ENCODE data around the gene ZNF70.
"Not testable (repeated sequence)": the region's sequence is repeated elsewhere in the genome, so short reads cannot be mapped to it uniquely, and the experiment has no call there.

ZNF70 gene

DNA sequence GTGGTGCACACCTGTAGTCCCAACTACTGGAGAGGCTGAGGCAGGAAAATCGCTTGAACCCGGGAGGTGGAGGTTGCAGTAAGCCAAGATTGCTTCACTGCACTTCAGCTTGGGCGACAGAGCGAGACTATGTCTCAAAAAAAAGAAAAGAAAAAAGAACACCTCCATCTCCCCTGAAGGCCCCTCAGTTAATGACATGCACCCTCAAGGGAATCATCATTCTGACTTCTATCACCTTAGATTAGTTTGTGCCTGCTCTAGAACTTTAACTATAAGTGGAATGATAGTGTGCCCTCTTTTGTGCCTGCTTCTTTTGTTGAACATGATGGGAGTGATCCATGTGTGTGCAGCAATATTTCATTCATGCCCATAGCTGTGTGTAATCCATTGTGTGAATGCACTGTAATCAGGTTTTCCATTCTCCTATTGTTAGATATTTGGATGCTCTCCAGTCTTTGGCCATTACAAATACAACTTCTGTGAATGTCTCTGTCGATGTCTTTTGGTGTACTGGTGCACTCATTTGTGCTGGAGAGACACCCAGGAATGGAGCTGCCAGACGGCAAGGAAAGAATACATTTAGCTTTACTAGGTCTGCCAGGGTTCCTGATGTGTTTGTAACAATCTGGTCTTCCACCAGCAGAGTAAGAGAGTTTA lies 4.2 kb upstream of the ZNF70 start:
- DNase-seq: no peak

GRCh38 chr22:23754220-23754919 lies 3.5 kb upstream of the ZNF70 start, which contains the start of gene VPREB3:
TSS of gene VPREB3 (minus strand) at chr22:23754425. CDS start at chr22:23754363, 62 bp downstream.
- DNase-seq: no peak

- no peak for DNase-seq
These were observed 2.5 kb upstream of the ZNF70 start for GRCh38 chr22:23753385-23753784.

DNA sequence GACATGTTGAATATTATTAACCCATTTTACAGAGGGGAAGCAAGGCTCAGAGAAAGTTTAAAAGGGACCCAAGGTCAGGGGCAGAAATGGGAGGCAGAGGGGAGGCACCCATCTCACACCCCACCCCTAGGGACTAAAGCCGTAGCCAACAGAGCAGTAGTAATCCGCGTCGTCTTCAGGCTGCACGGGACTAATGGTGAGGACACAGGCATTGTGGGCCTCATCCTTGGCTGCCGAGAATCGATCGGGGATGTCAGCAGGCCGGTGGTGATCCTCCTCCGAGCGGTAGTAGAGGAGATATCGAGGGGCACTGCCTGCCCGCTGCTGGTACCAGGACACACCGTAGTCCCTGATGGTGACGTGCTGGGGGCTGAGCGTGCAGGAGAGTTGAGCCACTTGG lies 1.8 kb upstream of the ZNF70 start:
- no peak for DNase-seq

DNA sequence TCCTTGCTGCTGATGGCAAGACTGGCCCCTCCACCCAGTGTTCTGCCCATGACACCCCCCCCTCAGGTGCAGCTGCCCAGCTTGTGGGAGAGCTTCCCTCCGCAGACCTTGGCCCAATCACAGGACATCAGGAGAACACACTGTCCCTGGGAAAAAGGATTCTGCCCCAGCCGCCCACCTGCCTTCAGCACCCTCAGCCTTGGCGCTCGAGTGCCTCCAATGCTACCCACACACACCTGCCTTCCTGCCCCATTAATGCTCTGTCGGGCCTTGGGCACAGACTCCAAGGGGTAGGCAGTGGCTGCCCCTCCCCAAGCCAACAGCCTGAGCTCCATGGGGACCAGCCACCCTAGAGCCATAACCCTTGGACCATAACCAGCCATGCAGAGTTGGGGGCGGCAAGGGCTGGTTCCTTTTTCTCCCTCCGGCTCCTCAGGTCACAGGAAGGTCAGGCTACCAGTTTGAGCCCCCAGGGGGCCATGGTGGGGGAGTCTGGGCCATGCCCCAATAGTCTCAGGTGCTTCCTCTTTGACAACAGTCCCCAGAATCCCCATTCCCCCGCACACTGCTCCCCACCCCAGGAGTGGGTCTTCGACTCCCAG lies 1.3 kb upstream of the ZNF70 start:
- no peak for DNase-seq

DNA sequence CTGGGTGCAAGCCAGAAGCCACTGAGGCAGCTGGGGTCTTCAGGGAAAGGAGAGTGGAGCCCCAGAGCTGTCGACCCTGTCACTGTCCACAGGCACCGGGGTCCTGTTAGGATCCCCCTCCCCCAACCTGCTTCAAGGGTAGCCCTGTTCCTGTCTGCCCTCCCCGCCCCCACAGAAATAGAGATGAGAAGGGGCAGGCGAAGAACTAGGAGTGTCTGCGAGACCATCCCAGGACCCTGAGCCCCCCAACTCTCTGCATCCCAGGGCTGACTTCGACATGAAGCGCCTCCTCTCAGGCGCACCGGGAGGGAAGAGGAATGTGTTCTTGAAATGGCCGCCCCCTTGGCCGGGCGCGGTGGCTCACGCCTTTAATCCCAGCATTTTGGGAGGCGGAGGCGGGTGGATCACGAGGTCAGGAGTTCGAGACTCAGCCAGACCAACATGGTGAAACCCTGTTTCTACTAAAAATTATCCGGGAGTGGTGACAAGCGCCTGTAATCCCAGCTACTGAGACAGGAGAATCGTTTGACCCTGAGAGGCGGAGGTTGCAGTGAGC lies 607 bp upstream of the ZNF70 start:
- DNase-seq: no peak

GRCh38 chr22:23750367-23750713 lies 572 bp downstream of the ZNF70 start:
- DNase-seq: no peak

GRCh38 chr22:23749841-23750301 lies 1.0 kb downstream of the ZNF70 start:
- DNase-seq: no peak

DNA sequence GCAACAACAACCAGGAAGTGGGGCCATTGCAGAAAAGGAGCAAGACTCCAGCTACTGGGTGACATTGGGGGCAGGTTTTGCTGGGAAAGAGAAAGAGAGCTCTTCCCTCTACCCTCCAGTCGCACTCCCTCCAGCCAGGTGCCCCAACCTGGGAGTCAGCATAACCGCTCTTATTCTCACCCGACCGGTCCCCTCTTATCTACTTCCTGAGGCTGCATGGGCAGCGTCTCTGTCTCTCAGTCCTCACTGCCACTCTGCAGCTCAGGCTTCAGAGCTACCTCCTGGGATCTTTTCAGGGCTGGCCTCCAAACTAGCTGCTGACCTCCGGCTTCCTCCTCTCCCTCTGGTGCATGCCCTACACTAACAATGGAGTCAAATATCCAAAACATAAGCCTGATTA lies 5.1 kb downstream of the ZNF70 start:
- no peak for DNase-seq

GRCh38 chr22:23744485-23744884 lies 6.4 kb downstream of the ZNF70 start:
- DNase-seq: no peak

DNA sequence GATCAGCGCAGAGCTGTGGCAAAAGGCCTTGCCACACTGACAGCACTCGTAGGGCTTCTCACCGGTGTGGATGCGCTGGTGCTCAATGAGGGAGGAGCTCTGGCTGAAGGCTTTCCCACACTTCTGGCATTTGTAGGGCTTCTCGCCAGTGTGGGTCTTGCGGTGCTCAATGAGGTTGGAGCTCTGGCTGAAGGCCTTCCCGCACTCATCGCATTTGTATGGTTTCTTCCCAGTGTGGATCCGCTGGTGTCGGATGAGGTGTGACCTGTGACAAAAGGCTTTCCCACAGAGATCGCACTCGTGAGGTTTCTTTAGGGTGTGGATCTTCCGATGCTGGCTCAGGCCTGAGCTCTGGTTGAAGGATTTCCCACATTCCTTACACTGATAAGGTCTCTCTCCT lies 6.9 kb downstream of the ZNF70 start:
- DNase-seq: no peak

GRCh38 chr22:23743303-23743705 lies 7.6 kb downstream of the ZNF70 start:
- DNase-seq: no peak

DNA sequence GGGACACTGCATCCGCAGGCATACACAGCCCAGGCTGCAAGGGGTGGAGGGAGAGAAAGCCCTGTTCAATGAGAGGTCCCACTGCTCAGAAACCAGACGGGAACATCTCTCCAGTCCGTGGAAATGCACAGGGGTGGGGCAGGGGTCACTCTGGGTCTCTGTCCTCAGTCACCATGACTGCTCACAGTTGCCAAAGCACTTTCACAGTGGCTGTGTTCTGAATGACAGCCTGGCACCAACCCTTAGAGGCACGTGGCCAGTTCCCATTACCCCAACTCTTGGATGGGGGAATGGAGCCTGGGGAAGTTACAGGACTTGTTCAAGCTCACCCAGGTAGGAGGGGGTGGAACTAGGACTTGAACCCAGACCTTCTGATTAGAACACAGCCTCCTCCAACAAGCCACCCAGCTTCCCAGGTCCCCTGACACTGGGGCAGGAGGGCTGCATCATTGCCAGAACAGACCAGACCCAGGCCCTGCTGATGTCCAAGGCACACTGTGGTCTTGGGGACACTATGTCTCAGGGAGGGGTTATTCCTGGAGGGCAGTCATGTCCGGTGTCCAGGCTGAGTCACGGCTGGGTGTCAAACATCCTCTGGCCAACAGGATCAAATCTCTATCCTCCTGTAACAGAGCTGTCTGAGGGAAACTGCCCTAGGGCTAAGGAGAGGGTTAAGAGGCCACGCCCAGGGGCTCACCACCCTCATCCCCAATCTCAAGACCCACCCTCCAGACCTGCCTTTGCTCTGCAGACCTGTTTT lies 8.2 kb downstream of the ZNF70 start:
- no peak for DNase-seq

DNA sequence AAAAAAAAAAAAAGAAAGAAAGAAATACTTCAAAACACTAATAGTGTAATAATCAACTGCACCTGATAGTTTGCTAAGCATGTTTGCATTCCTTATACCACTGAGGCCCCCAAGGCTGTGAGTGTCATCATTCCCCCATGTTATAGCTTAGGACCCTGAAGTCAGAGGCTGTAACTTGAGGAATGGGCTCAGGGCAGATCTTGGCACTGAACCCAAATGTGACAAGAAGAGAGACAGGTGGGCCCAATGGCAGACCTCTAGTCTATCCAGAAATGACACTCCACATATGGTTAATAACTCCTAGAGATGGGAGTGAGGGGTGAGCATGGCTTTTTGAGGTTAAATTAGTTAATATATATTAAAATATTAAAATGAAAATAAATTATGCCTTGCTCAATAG lies 13.2 kb downstream of the ZNF70 start:
- DNase-seq: no peak

DNA sequence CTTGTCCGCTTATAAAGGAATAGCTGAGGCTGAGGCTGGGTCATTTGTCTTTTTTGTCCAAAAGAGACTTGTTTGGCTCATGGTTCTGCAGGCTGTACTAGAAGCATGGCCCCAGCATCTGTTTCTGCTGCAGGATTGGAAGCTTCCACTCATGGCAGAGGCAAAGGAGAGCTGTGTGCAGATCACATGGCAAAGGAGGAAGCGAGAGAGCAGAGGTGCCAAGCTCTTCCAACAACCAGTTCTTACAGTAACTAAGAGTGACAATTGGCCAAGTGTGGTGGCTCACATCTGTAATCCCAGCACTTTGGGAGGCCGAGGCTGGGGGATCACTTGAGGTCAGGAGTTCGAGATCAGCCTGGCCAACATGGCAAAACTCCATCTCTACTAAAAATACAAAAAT lies 22.8 kb downstream of the ZNF70 start:
- not testable (repeated sequence) for DNase-seq

DNA sequence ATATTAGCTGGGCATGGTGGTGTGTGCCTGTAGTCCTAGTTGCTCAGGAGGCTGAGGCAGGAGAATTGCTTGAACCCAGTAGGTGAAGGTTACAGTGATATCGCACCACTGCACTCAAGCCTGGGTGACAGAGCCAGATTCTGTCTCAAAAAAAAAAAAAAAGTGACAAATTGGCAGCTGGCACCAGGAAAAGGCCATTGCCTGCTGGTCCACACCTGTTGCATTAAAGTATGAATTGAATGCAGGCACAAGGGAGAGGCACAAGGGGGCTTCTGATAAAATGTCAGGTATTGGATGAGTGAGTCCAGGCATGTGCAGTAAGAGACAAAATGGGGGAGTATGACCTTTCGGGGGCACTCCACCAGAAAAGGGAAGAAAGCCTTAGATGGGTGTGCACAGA lies 28.2 kb downstream of the ZNF70 start:
- no peak for DNase-seq

- no peak for DNase-seq
These were observed 28.8 kb downstream of the ZNF70 start for GRCh38 chr22:23722160-23722559.

- DNase-seq: no peak
These were observed 30.1 kb downstream of the ZNF70 start for GRCh38 chr22:23720855-23721254.

GRCh38 chr22:23718371-23719165 lies 32.3 kb downstream of the ZNF70 start:
- DNase-seq: no peak

DNA sequence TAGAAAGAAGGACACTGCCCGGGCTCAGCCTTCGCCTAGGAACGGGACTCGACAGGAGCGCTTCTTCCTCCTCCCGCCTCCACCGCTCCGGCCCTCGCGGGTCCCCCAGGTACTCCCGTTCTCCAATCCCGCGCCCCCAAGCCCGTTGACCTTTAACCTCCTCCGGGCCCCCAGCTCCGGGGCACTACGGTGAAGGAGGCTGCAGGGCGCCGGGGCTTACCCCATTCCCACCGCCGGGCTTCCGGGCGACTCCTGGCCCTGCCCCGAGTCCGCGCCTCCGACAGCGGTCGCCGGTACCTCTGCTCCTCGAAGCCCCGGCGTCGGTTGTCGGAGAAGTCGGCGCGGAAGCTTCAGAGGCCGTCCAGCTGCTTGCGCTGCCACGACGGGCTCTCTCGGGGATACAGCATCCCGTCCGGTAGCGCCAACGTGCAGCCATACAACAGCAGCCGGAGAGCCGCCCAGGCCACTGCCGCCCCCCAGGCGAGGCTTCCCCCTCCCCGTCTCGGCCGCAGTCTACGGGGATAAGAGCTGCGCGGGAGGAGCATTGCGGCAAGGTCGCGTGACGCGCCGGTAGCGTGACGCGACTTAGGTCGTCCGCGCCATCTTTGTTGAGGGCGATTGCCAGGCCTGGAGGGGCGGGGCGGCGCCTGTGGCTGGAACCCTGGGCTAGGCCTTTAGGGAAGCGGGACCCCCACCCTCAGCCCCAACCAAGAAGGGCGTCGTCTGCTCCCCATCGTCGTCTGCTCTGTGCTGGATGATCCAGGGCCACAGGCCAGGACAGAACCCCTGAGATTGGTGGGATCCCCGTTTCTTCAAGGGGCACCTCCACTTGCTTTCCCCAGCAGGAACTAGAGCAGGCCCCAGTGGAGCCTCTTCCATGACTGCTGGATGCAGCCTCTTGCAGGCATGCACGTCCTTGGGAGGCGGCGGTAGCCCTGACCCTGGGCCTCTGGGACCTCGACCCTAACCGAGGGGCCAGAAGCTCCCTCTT lies 33.8 kb downstream of the ZNF70 start:
- peak; percentile 10 for DNase-seq

DNA sequence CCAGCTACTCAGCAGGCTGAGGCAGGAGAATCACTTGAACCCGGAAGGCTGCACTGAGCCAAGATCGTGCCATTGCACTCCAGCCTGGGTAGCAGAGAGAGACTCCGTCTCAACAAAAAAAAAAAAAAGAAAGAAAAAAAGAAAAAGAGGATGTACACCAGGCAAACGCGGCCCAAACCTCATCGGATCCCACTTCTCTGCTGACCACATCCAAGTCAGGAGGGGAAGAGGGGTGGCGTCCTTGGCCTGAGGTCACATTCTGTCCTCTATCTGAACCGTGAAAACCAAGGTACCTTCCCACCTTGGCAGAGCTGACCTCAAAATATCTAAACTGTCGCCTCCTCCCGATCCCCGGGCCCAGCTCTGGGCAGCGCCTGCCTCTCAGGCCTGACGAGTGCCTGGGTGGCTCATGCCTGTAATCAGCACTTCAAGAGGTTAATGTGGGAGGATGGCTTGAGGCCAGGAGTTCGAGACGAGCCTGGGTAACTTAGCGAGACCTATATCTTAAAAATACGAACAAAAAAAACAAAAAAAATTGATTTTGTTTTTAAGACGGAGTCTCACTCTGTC lies 35.0 kb downstream of the ZNF70 start:
- no peak for DNase-seq
